SJCRH30 (cell line): ENCODE measurements around the gene SLC26A8. TPM values are rescaled to one million over a fixed set of nuclear protein-coding genes. Genes with fewer than 3 reads are reported as not detected.
"Not testable (repeated sequence)": the region's sequence is repeated elsewhere in the genome, so short reads cannot be mapped to it uniquely, and the experiment has no call there.

Experiments used
- DNase-seq, 2 experiments: peaks; one replicate each; pipeline ENCODE4 v3.0.0-alpha.2; 2015 to 2020
- H3K27ac ChIP-seq: fragments of 250-450 bp; sonication (Bioruptor Pico); 2 replicates; pipeline ENCODE4 v1.5.1; 2020; ENCODE audit warnings: mild to moderate bottlenecking, moderate library complexity
- H3K27me3 ChIP-seq: fragments of 250-450 bp; sonication (Bioruptor Pico); 2 replicates; pipeline ENCODE4 v1.5.1; 2020; ENCODE audit warnings: mild to moderate bottlenecking, moderate library complexity
- H3K36me3 ChIP-seq: fragments of 250-450 bp; sonication (Bioruptor Pico); 2 replicates; pipeline ENCODE4 v1.5.1; 2020; ENCODE audit warnings: mild to moderate bottlenecking, moderate library complexity
- H3K4me1 ChIP-seq: fragments of 250-450 bp; sonication (Bioruptor Pico); 2 replicates; pipeline ENCODE4 v1.5.1; 2020; ENCODE audit warnings: mild to moderate bottlenecking, moderate library complexity
- H3K4me3 ChIP-seq: fragments of 250-450 bp; sonication (Bioruptor Pico); 2 replicates; pipeline ENCODE4 v1.5.1; 2020; ENCODE audit warnings: mild to moderate bottlenecking, moderate library complexity
- H3K9me3 ChIP-seq: fragments of 250-450 bp; sonication (Bioruptor Pico); replicated peaks from 2 replicates; pipeline ENCODE4 v1.5.1; 2020; ENCODE audit warnings: mild to moderate bottlenecking, moderate library complexity
- total RNA-seq: library from RNA; depleted of rRNA; stranded (reverse); fragments of >200 nt; shearing (Covaris generic); gene quantifications from 2 replicates; pipeline ENCODE4 v1.2.3, GENCODE V29; 2014

The SLC26A8 gene
- total RNA-seq, 1 experiment from 2014 or later, result not detected

GRCh38 chr6:36018339-36018738 is 6.1 kb downstream of the SLC26A8 start:
- Histone ChIP-seq H3K4me1 (no peaks in the 10 kb centered on the region), H3K36me3 (no peaks in the 10 kb centered on the region), H3K27me3 (peaks cover 12% of the 10 kb centered on the region; the same call in 1 of the 2 replicates), H3K27ac (no peak overlapping the region), H3K4me3 (no peak overlapping the region), H3K9me3 (no peaks in the 10 kb centered on the region)
- DNase-seq, result no peak

DNA sequence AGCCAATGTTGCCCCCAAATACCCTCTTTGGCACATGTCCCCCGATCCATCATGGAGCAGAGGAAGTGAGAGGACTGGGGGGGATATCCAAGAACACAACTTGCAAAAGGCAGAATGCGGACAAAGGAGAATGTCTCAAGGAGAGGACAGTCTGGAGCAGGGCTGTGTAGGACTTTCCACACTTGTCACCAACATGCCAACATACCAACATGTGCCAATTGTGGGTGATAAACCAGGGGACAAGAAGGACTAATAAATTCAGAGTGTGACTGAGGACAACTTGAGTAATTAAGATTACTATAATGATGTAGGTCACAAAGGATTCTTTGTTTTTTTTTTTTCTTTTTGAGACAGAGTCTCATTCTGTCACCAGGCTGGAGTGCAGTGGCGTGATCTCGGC is 8.8 kb downstream of the SLC26A8 start:
- peaks cover 12% of the 10 kb centered on the region; the same call in 1 of the 2 replicates for H3K27me3 ChIP-seq
- no peaks in the 10 kb centered on the region for H3K4me1 ChIP-seq
- H3K4me3 ChIP-seq, result no peak overlapping the region
- no peak overlapping the region for H3K27ac ChIP-seq
- DNase-seq, result no peak
- H3K9me3 ChIP-seq, result no peaks in the 10 kb centered on the region
- no peaks in the 10 kb centered on the region for H3K36me3 ChIP-seq

GRCh38 chr6:36000451-36000850 is 24.0 kb downstream of the SLC26A8 start:
- DNase-seq, result no peak
- H3K4me3 ChIP-seq, result no peak overlapping the region
- H3K27me3 ChIP-seq, result peaks cover 4% of the 10 kb centered on the region; the same call in 1 of the 2 replicates
- no peaks in the 10 kb centered on the region for H3K4me1 ChIP-seq
- no peaks in the 10 kb centered on the region for H3K36me3 ChIP-seq
- H3K9me3 ChIP-seq, result no peaks in the 10 kb centered on the region
- no peak overlapping the region for H3K27ac ChIP-seq

- DNase-seq, result no peak
- Histone ChIP-seq H3K27me3 (peaks cover 12% of the 10 kb centered on the region; the same call in 1 of the 2 replicates), H3K4me3 (no peak overlapping the region), H3K36me3 (no peaks in the 10 kb centered on the region), H3K4me1 (no peaks in the 10 kb centered on the region), H3K27ac (no peak overlapping the region), H3K9me3 (no peaks in the 10 kb centered on the region)
These were observed 31.3 kb downstream of the SLC26A8 start for GRCh38 chr6:35993150-35993549.

DNA sequence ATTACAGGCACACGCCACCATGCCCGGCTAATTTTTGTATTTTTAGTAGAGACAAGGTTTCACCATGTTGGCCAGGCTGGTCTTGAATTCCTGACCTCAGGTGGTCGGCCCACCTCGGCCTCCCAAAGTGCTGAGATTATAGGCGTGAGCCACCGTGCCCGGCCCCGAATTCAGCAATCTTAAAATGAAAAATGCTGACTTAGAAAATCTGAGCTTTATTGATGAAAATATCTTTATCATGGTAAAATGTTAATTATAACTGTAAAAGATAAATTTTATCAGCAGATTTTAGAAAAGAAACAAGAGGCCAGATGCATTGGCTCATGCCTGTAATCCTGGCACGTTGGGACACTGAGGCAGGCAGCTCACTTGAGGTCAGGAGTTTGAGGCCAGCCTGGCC is 36.4 kb downstream of the SLC26A8 start:
- H3K36me3 ChIP-seq, H3K4me1 ChIP-seq, DNase-seq, H3K4me3 ChIP-seq, H3K9me3 ChIP-seq, H3K27me3 ChIP-seq, H3K27ac ChIP-seq: not testable (repeated sequence)

GRCh38 chr6:35984701-35985100 is 39.7 kb downstream of the SLC26A8 start:
- H3K36me3 ChIP-seq, result no peaks in the 10 kb centered on the region
- H3K27me3 ChIP-seq, result no peaks in the 10 kb centered on the region
- H3K27ac ChIP-seq, result no peak overlapping the region
- H3K4me1 ChIP-seq, result no peaks in the 10 kb centered on the region
- H3K9me3 ChIP-seq, result no peaks in the 10 kb centered on the region
- DNase-seq, result no peak
- no peak overlapping the region for H3K4me3 ChIP-seq

- Histone ChIP-seq H3K9me3 (no peaks in the 10 kb centered on the region), H3K27me3 (no peaks in the 10 kb centered on the region), H3K4me1 (no peaks in the 10 kb centered on the region), H3K27ac (no peak overlapping the region), H3K4me3 (no peak overlapping the region), H3K36me3 (no peaks in the 10 kb centered on the region)
- DNase-seq, result no peak
These were observed 43.3 kb downstream of the SLC26A8 start for GRCh38 chr6:35980991-35981645.

- not testable (repeated sequence) for H3K4me1 ChIP-seq, H3K27me3 ChIP-seq, DNase-seq
These were observed 44.3 kb downstream of the SLC26A8 start for GRCh38 chr6:35980126-35980525.

DNA sequence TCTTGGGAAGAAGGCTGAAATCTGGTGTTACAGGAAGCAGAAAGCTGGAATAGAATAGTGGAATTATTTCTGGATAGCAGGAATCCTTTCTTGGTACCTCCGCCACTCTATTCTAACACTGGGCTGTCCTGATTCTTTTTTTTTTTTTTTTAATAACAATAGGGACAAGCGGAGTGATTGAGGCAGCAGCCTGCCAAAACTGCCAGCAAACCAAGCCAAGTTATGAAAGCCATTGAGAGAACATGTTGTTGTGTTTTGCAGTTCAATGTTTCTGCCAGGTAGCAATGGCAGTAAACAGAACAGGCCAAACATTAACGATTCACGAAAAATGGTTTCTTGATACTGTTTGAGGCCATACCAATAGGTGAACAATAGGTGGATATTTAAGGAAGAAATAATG is 47.1 kb downstream of the SLC26A8 start:
- H3K9me3 ChIP-seq, result no peaks in the 10 kb centered on the region

More at GRCh38 chr6:35980126-35980525, 44.3 kb downstream of the SLC26A8 start:
- not testable (repeated sequence) for H3K36me3 ChIP-seq, H3K27ac ChIP-seq, H3K4me3 ChIP-seq, H3K9me3 ChIP-seq

DNA sequence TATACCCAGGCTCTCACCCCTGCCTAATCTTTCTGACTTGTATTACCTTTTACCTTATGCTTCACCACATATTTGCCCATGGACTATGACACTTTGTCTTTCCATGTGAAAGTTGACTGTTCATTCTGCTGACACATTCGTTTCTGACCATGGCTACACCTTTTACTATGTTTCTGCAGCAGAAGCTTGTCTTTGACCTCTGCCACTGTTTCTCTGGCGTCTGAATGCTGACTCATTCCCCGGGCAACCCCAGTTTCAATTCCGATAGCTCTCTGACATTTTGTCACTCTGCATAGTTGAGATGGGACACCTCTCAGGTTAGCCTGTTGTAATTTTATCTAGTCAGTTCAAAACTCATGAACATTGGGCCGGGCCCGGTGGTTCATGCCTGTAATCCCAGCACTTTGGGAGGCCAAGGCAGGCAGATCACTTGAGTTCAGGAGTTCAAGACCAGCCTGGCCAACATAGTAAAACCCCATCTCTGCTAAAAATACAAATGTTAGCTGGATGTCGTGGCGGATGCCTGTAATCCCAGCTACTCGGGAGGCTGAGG is 50.7 kb downstream of the SLC26A8 start:
- H3K4me3 ChIP-seq, result no peak overlapping the region
- H3K4me1 ChIP-seq, result no peaks in the 10 kb centered on the region; the same call in 1 of the 2 replicates
- H3K9me3 ChIP-seq, result no peaks in the 10 kb centered on the region
- no peak overlapping the region for H3K27ac ChIP-seq
- no peaks in the 10 kb centered on the region for H3K27me3 ChIP-seq
- H3K36me3 ChIP-seq, result no peaks in the 10 kb centered on the region
- DNase-seq, result no peak

More for the DNA sequence above, 47.1 kb downstream of the SLC26A8 start:
- DNase-seq, result no peak
- Histone ChIP-seq H3K4me1 (no peaks in the 10 kb centered on the region; the same call in 1 of the 2 replicates), H3K36me3 (no peaks in the 10 kb centered on the region), H3K27me3 (no peaks in the 10 kb centered on the region), H3K27ac (no peak overlapping the region), H3K4me3 (no peak overlapping the region)

GRCh38 chr6:35972471-35973367 is 51.7 kb downstream of the SLC26A8 start:
- H3K9me3 ChIP-seq, result no peaks in the 10 kb centered on the region
- no peaks in the 10 kb centered on the region for H3K27me3 ChIP-seq
- no peak overlapping the region for H3K27ac ChIP-seq
- no peaks in the 10 kb centered on the region; the same call in 1 of the 2 replicates for H3K4me1 ChIP-seq
- H3K4me3 ChIP-seq, result no peak overlapping the region
- H3K36me3 ChIP-seq, result no peaks in the 10 kb centered on the region
- DNase-seq, result peak; percentile 7 to 10

DNA sequence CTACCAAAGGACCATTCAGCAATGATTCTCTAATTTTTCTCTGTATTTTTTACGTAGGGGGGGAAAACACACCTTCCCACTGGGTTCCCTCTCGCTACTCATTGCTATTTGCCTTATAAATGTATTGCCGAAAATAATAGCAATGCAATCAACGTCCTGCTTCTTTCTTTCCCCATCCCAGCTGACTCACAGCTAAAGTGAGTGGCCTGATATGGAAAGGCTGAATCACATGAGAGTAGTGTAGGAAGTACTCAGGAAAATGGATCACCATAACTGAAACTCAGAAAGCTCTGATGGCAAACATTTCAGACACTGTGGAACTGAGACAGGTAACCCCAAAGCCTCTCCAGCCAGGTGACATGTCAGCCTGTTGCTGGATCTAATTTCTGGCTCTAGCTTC is 54.3 kb downstream of the SLC26A8 start:
- H3K4me1 ChIP-seq, result no peaks in the 10 kb centered on the region; the same call in 1 of the 2 replicates
- H3K9me3 ChIP-seq, result no peaks in the 10 kb centered on the region
- H3K27me3 ChIP-seq, result no peaks in the 10 kb centered on the region
- H3K27ac ChIP-seq, result no peak overlapping the region
- no peaks in the 10 kb centered on the region for H3K36me3 ChIP-seq
- no peak overlapping the region for H3K4me3 ChIP-seq
- DNase-seq, result no peak

DNA sequence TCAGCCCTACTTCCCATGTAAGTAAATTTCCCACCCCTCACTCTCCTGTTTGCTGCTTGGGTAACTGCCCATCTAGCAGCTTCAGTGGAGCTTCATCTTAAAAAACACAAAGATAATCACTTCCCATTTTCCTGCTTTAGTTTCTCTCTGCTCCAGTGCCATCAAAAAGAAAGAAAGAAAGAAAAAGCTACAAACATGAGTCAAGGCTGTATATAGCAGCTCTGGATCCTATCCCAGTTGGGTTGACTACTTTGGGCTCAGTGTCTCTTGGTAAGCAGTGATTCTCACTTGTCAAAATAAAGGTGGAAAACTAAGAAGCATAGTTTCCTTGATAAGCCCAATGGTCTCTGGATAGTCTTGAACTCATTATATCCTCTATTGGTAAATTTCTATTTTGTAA is 54.8 kb downstream of the SLC26A8 start:
- Histone ChIP-seq H3K9me3 (no peaks in the 10 kb centered on the region), H3K36me3 (no peaks in the 10 kb centered on the region), H3K27me3 (no peaks in the 10 kb centered on the region), H3K4me1 (no peaks in the 10 kb centered on the region; the same call in 1 of the 2 replicates), H3K4me3 (no peak overlapping the region), H3K27ac (no peak overlapping the region)
- no peak for DNase-seq

DNA sequence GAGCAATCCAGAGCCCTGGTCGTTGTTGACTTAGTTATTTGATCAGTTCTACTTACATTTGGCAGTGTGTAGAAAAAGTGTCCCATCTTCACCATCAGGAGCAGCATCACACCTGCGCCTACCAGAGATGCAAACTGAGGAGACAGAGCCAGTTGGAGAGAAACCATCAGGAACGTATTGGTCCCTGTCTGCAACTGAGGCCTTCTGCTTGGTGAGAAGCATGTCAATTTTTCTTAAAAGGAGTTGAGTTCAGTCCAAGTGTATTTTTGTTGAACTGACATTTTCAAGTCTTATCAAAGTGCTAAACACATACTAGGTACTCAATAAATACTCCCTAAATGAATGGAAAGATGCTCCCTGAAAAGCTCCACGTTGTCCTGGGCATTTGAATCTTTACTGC is 55.6 kb downstream of the SLC26A8 start:
- Histone ChIP-seq H3K4me1 (no peaks in the 10 kb centered on the region; the same call in 1 of the 2 replicates), H3K27me3 (no peaks in the 10 kb centered on the region), H3K9me3 (no peaks in the 10 kb centered on the region), H3K36me3 (no peaks in the 10 kb centered on the region), H3K4me3 (no peak overlapping the region), H3K27ac (no peak overlapping the region)
- DNase-seq, result no peak
